ENCODE measurements around the gene ELF2.

GRCh38 chr4:139036885-139037284 is 140.1 kb downstream of the ELF2 start:
- no peak for TF ChIP-seq CTCF (IDR thresholded peaks at IDR 0.05; ENCODE audit: insufficient read depth, low read depth, low read length)
- no peak for TF ChIP-seq EZH2 (IDR thresholded peaks at IDR 0.05; ENCODE audit: insufficient read depth, low read length)
